ENCODE data around the gene VPS11. TPM values are rescaled to one million over a fixed set of nuclear protein-coding genes. Genes with fewer than 3 reads are reported as not detected.

VPS11 gene
- total RNA-seq, 1 experiment from 2014 or later = 20.2 TPM

DNA sequence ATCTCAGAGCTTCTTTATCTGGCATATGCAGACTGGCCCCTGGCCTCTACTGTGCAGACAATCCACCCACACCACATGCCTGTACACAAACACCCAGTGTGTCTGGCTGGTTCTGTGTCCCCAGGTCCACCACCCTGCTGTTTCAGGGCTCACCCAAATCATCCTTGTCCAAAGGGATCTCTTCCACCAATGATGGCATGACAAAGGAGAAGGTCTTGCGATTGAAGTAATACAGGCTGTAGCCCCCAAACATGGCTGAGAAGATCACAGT is 38.6 kb upstream of the VPS11 start (continued):
- no peak for TF ChIP-seq USF1 (CRISPR knock-in tag; IDR thresholded peaks at IDR 0.05)
- no peak for TF ChIP-seq ZNF396 (CRISPR knock-in tag; IDR thresholded peaks at IDR 0.05; ENCODE audit: borderline replicate concordance)
- TF ChIP-seq SMAD4 (CRISPR knock-in tag; IDR thresholded peaks at IDR 0.05) = no peak
- no peak for TF ChIP-seq TCF7 (CRISPR knock-in tag; IDR thresholded peaks at IDR 0.05; ENCODE audit: low read depth)
- TF ChIP-seq GRHL2 (CRISPR knock-in tag; IDR thresholded peaks at IDR 0.05; ENCODE audit: insufficient replicate concordance, severe bottlenecking) = no peak
- TF ChIP-seq, protein P1, sequence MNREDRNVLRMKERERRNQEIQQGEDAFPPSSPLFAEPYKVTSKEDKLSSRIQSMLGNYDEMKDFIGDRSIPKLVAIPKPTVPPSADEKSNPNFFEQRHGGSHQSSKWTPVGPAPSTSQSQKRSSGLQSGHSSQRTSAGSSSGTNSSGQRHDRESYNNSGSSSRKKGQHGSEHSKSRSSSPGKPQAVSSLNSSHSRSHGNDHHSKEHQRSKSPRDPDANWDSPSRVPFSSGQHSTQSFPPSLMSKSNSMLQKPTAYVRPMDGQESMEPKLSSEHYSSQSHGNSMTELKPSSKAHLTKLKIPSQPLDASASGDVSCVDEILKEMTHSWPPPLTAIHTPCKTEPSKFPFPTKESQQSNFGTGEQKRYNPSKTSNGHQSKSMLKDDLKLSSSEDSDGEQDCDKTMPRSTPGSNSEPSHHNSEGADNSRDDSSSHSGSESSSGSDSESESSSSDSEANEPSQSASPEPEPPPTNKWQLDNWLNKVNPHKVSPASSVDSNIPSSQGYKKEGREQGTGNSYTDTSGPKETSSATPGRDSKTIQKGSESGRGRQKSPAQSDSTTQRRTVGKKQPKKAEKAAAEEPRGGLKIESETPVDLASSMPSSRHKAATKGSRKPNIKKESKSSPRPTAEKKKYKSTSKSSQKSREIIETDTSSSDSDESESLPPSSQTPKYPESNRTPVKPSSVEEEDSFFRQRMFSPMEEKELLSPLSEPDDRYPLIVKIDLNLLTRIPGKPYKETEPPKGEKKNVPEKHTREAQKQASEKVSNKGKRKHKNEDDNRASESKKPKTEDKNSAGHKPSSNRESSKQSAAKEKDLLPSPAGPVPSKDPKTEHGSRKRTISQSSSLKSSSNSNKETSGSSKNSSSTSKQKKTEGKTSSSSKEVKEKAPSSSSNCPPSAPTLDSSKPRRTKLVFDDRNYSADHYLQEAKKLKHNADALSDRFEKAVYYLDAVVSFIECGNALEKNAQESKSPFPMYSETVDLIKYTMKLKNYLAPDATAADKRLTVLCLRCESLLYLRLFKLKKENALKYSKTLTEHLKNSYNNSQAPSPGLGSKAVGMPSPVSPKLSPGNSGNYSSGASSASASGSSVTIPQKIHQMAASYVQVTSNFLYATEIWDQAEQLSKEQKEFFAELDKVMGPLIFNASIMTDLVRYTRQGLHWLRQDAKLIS (CRISPR knock-in tag; IDR thresholded peaks at IDR 0.05; ENCODE audit: borderline replicate concordance) = no peak
- no peak for TF ChIP-seq HMGA2 (CRISPR knock-in tag; IDR thresholded peaks at IDR 0.05)
- TF ChIP-seq, protein P2, sequence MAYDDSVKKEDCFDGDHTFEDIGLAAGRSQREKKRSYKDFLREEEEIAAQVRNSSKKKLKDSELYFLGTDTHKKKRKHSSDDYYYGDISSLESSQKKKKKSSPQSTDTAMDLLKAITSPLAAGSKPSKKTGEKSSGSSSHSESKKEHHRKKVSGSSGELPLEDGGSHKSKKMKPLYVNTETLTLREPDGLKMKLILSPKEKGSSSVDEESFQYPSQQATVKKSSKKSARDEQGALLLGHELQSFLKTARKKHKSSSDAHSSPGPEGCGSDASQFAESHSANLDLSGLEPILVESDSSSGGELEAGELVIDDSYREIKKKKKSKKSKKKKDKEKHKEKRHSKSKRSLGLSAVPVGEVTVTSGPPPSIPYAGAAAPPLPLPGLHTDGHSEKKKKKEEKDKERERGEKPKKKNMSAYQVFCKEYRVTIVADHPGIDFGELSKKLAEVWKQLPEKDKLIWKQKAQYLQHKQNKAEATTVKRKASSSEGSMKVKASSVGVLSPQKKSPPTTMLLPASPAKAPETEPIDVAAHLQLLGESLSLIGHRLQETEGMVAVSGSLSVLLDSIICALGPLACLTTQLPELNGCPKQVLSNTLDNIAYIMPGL (CRISPR knock-in tag; IDR thresholded peaks at IDR 0.05) = no peak
- TF ChIP-seq MAX (CRISPR knock-in tag; IDR thresholded peaks at IDR 0.05) = no peak
- TF ChIP-seq, protein P3, sequence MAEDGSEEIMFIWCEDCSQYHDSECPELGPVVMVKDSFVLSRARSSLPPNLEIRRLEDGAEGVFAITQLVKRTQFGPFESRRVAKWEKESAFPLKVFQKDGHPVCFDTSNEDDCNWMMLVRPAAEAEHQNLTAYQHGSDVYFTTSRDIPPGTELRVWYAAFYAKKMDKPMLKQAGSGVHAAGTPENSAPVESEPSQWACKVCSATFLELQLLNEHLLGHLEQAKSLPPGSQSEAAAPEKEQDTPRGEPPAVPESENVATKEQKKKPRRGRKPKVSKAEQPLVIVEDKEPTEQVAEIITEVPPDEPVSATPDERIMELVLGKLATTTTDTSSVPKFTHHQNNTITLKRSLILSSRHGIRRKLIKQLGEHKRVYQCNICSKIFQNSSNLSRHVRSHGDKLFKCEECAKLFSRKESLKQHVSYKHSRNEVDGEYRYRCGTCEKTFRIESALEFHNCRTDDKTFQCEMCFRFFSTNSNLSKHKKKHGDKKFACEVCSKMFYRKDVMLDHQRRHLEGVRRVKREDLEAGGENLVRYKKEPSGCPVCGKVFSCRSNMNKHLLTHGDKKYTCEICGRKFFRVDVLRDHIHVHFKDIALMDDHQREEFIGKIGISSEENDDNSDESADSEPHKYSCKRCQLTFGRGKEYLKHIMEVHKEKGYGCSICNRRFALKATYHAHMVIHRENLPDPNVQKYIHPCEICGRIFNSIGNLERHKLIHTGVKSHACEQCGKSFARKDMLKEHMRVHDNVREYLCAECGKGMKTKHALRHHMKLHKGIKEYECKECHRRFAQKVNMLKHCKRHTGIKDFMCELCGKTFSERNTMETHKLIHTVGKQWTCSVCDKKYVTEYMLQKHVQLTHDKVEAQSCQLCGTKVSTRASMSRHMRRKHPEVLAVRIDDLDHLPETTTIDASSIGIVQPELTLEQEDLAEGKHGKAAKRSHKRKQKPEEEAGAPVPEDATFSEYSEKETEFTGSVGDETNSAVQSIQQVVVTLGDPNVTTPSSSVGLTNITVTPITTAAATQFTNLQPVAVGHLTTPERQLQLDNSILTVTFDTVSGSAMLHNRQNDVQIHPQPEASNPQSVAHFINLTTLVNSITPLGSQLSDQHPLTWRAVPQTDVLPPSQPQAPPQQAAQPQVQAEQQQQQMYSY (CRISPR knock-in tag; IDR thresholded peaks at IDR 0.05) = no peak

DNA sequence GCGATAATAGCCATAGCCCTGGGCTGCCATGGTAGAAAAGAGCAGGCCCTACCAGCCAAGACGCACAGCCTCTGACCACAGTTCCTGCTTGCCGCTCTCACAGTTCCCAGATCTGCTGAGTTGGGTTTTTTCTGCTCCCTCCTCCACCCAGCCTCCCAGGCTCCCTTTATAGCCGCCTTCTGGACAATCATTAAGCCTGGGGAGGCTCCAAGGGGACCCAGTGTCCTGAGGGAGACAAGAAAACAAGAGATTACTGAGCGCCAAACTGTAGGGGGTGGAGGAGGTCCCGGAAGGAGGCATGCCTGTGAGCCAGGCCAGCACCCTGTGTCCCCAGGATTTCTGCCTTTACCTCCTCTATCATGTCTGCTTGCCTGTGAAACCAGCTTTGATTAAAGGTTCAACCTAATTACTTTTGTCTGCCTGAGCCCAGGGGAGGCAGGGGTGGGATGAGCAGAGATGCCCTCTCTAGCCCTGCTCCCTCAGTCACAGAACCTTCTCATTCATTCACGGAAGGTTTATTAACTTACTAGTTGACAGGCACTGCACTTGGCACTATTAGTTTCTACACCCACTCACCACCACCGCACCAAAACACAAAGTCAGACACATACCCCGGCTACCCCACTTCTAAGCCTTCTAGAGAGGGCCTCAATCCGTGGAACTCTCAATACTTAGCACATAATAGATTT is 38.1 kb upstream of the VPS11 start:
- Mint-ChIP-seq H3K36me3 (peaks cover 30% of the 10 kb centered on the region), H3K27me3 (ENCODE audit: low read depth) (no peaks in the 10 kb centered on the region), H3K4me3 (peak overlapping the region; percentile 76), H3K4me1 (peaks cover 19% of the 10 kb centered on the region), H3K27ac (peak overlapping the region; percentile 78), H3K9me3 (no peaks in the 10 kb centered on the region)
- ChIA-PET POLR2A (interaction anchor here (1.5 to 1.9 kb wide), 2 partner anchors 10 to 11 kb away, joined by 4 to 5 read pairs; partner anchors contain the start of genes RPS25 and TRAPPC4), CTCF (interaction anchor here (1.0 to 2.7 kb wide), 3 partner anchors 12 to 117 kb away, joined by 3 to 10 read pairs (median 6); partner anchors contain the start of gene DPAGT1)
- ATAC-seq (no peak), DNase-seq (ENCODE audit: low spot score) (no peak)
- TF ChIP-seq, protein P4, sequence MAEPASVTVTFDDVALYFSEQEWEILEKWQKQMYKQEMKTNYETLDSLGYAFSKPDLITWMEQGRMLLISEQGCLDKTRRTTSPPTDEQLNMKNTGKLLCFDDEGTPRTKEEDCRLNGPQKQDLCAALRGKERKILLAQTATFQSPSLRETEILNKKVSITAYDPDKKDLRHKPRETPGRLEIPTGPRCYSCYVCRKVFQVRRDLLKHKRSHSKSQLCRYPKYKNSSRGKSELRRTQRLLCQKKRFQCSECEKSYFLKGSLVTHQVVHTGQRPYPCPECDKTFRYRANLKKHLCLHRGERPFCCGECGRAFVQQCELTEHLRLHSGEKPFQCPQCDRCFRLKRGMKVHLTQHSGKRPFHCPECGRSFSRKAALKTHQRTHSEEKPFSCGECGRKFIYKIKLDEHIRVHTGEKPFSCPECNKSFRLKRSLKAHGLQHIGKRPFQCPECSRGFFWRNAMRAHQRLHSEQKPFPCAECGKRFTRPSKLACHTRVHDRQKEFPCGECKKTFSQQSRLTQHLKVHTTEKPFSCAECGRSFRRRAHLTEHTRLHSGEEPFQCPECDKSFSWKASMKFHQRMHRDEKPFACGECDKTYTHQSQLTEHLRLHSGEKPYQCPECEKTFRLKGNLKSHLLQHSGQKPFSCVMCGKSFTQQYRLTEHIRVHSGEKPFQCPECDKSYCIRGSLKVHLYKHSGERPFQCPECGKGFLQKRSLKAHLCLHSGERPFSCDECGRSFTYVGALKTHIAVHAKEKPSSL (CRISPR knock-in tag; conservative IDR thresholded peaks at IDR 0.05) = no peak
- TF ChIP-seq MAX (CRISPR knock-in tag; IDR thresholded peaks at IDR 0.05) (no peak), ZNF671 (CRISPR knock-in tag; IDR thresholded peaks at IDR 0.05) (no peak), GTF2I (CRISPR knock-in tag; conservative IDR thresholded peaks at IDR 0.05) (no peak), NR2C2 (CRISPR knock-in tag; IDR thresholded peaks at IDR 0.05) (no peak), ZBTB21 (CRISPR knock-in tag; IDR thresholded peaks at IDR 0.05; ENCODE audit: borderline replicate concordance) (no peak), NR1H2 (CRISPR knock-in tag; IDR thresholded peaks at IDR 0.05) (no peak)
- TF ChIP-seq, protein P5, sequence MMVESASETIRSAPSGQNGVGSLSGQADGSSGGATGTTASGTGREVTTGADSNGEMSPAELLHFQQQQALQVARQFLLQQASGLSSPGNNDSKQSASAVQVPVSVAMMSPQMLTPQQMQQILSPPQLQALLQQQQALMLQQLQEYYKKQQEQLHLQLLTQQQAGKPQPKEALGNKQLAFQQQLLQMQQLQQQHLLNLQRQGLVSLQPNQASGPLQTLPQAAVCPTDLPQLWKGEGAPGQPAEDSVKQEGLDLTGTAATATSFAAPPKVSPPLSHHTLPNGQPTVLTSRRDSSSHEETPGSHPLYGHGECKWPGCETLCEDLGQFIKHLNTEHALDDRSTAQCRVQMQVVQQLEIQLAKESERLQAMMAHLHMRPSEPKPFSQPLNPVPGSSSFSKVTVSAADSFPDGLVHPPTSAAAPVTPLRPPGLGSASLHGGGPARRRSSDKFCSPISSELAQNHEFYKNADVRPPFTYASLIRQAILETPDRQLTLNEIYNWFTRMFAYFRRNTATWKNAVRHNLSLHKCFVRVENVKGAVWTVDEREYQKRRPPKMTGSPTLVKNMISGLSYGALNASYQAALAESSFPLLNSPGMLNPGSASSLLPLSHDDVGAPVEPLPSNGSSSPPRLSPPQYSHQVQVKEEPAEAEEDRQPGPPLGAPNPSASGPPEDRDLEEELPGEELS (CRISPR knock-in tag; IDR thresholded peaks at IDR 0.05) = no peak
- TF ChIP-seq, protein P6, sequence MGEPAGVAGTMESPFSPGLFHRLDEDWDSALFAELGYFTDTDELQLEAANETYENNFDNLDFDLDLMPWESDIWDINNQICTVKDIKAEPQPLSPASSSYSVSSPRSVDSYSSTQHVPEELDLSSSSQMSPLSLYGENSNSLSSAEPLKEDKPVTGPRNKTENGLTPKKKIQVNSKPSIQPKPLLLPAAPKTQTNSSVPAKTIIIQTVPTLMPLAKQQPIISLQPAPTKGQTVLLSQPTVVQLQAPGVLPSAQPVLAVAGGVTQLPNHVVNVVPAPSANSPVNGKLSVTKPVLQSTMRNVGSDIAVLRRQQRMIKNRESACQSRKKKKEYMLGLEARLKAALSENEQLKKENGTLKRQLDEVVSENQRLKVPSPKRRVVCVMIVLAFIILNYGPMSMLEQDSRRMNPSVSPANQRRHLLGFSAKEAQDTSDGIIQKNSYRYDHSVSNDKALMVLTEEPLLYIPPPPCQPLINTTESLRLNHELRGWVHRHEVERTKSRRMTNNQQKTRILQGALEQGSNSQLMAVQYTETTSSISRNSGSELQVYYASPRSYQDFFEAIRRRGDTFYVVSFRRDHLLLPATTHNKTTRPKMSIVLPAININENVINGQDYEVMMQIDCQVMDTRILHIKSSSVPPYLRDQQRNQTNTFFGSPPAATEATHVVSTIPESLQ (CRISPR knock-in tag; IDR thresholded peaks at IDR 0.05) = no peak

All from WTC11 (cell line).